DOHH2 (cell line): ENCODE results near the gene ENKUR.

Source experiments
- H3F3A ChIP-seq: fragments of 200-600 bp; sonication (generic), shearing (Covaris generic); 2 replicates; pipeline ENCODE4 v1.6.0; 2016; ENCODE audit warnings: antibody characterized with exemption, mild to moderate bottlenecking; ENCODE audit not compliant: control insufficient read depth, insufficient read depth
- H3K27ac ChIP-seq: fragments of 200-600 bp; sonication (generic); 2 replicates; pipeline ENCODE4 v1.5.1; 2014; ENCODE audit warnings: low read depth, mild to moderate bottlenecking, low read length, moderate library complexity
- H3K27me3 ChIP-seq: fragments of 200-600 bp; sonication (generic); 2 replicates; pipeline ENCODE4 v1.6.1; 2014; ENCODE audit warnings: mild to moderate bottlenecking, low read length, mixed read lengths; ENCODE audit not compliant: control insufficient read depth
- H3K36me3 ChIP-seq: fragments of 200-600 bp; sonication (generic); 2 replicates; pipeline ENCODE4 v1.6.1; 2014; ENCODE audit warnings: mild to moderate bottlenecking, low read length, moderate library complexity, mixed read lengths; ENCODE audit not compliant: control insufficient read depth
- H3K4me1 ChIP-seq: fragments of 200-600 bp; sonication (generic); 2 replicates; pipeline ENCODE4 v1.6.1; 2014; ENCODE audit warnings: mild to moderate bottlenecking, low read length, mixed read lengths; ENCODE audit not compliant: control insufficient read depth
- H3K4me2 ChIP-seq: fragments of 200-600 bp; sonication (generic); 2 replicates; pipeline ENCODE4 v1.6.0; 2014; ENCODE audit warnings: mild to moderate bottlenecking, low read length, moderate library complexity
- H3K4me3 ChIP-seq: fragments of 200-600 bp; sonication (generic); 2 replicates; pipeline ENCODE4 v1.5.1; 2014; ENCODE audit warnings: mild to moderate bottlenecking, low read length, mixed read lengths
- H3K79me2 ChIP-seq: fragments of 200-600 bp; sonication (generic); 2 replicates; pipeline ENCODE4 v1.6.1; 2014; ENCODE audit warnings: mild to moderate bottlenecking, low read length, mixed read lengths; ENCODE audit not compliant: control insufficient read depth
- H3K9me2 ChIP-seq: fragments of 200-600 bp; sonication (generic); replicated peaks from 2 replicates; pipeline ENCODE4 v1.6.1; 2014; ENCODE audit warnings: mild to moderate bottlenecking, low read length, mixed read lengths; ENCODE audit not compliant: control insufficient read depth
- H3K9me3 ChIP-seq: fragments of 200-600 bp; sonication (generic); 2 replicates; pipeline ENCODE4 v1.6.1; 2014; ENCODE audit warnings: antibody characterized with exemption, low read length, mixed read lengths; ENCODE audit not compliant: control insufficient read depth, insufficient read depth
- H4K20me1 ChIP-seq: fragments of 200-600 bp; sonication (generic); 2 replicates; pipeline ENCODE4 v1.6.0; 2014; ENCODE audit warnings: low read depth, mild to moderate bottlenecking, antibody characterized with exemption, low read length, moderate library complexity; ENCODE audit not compliant: control insufficient read depth, insufficient read depth
- CTCF ChIP-seq: fragments of 200-600 bp; sonication (generic); IDR thresholded peaks from one replicate; pipeline ENCODE4 v1.5.1; 2014; ENCODE audit warnings: antibody characterized with exemption, mild to moderate bottlenecking, low read depth, low read length; ENCODE audit not compliant: poor library complexity, severe bottlenecking
- EZH2phosphoT487 ChIP-seq: fragments of 200-600 bp; sonication (generic); IDR thresholded peaks from 2 replicates; pipeline ENCODE4 v1.6.1; 2017; ENCODE audit warnings: borderline replicate concordance, mild to moderate bottlenecking, antibody characterized with exemption, low read length, moderate library complexity, mixed read lengths

The ENKUR gene

GRCh38 chr10:24989867-24990266 lies 26.1 kb downstream of the ENKUR start:
- no peaks in the 10 kb centered on the region for H3K36me3 ChIP-seq
- H3K4me3 ChIP-seq, result no peak overlapping the region
- H3K79me2 ChIP-seq, result no peaks in the 10 kb centered on the region
- H3K27ac ChIP-seq, result no peak overlapping the region
- H4K20me1 ChIP-seq, result no peaks in the 10 kb centered on the region
- no peaks in the 10 kb centered on the region for H3K9me3 ChIP-seq
- no peaks in the 10 kb centered on the region for H3F3A ChIP-seq
- no peaks in the 10 kb centered on the region for H3K9me2 ChIP-seq
- TF ChIP-seq EZH2phosphoT487 (no peak), CTCF (no peak)
- peaks cover 2% of the 10 kb centered on the region; the same call in 1 of the 2 replicates for H3K27me3 ChIP-seq
- no peaks in the 10 kb centered on the region for H3K4me1 ChIP-seq
- no peak overlapping the region for H3K4me2 ChIP-seq

DNA sequence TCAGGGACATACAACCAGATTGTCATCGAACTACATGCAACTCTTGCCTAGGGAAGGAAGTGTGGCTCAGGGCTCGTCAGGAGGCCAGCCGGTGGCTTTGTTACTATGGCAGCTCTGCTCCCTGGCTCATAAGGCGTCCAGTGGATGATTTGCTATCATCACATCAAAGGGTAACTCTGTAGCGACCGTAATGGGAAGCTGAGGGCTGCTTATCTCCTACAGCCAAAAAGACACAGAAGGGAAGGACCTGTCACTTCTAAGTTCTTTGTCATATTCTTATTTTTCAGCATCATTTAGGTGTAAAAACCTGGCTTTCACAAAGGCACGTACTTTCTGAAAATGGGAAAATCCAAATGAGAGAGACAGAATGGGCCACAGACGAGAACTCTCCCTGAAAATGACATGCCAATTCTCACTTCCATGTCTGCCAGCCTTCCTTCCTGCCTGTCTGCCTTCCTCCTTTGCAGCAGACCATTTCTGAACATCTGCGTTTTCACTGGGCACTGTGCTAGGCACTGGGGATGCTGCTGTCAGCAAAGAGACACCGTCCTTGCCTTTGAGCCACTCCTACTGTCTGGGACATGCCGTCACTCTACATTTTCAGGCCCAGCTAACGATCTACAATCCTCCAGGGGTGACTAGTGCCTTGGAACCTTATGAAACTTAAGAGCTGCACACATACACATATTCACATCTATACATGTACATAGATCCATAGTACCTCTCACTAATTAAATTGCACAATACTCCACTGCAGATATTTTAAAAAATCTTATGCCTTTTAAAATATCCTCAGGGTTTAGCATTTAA lies 26.9 kb downstream of the ENKUR start:
- Histone ChIP-seq H3K27ac (no peak overlapping the region), H3K4me3 (no peak overlapping the region), H3K79me2 (no peaks in the 10 kb centered on the region), H3K27me3 (peaks cover 3% of the 10 kb centered on the region; the same call in 1 of the 2 replicates), H3K4me1 (no peaks in the 10 kb centered on the region), H3K9me2 (no peaks in the 10 kb centered on the region), H3K4me2 (no peak overlapping the region), H3K36me3 (no peaks in the 10 kb centered on the region), H4K20me1 (no peaks in the 10 kb centered on the region), H3F3A (no peaks in the 10 kb centered on the region), H3K9me3 (no peaks in the 10 kb centered on the region)
- TF ChIP-seq EZH2phosphoT487 (no peak), CTCF (no peak)

GRCh38 chr10:24984906-24985305 lies 31.1 kb downstream of the ENKUR start:
- TF ChIP-seq EZH2phosphoT487 (no peak), CTCF (no peak)
- Histone ChIP-seq H4K20me1 (no peaks in the 10 kb centered on the region), H3K4me2 (no peak overlapping the region), H3K79me2 (no peaks in the 10 kb centered on the region), H3K27me3 (peaks cover 3% of the 10 kb centered on the region; the same call in 1 of the 2 replicates), H3F3A (no peaks in the 10 kb centered on the region), H3K36me3 (no peaks in the 10 kb centered on the region), H3K9me3 (no peaks in the 10 kb centered on the region; the same call in 1 of the 2 replicates), H3K4me1 (no peaks in the 10 kb centered on the region), H3K9me2 (no peaks in the 10 kb centered on the region), H3K4me3 (no peak overlapping the region), H3K27ac (no peak overlapping the region)
